MM.1S (cell line): ENCODE data around the gene PRKAG2.

ENCODE experiments used
- DNase-seq: peaks from one replicate; pipeline ENCODE4 v3.0.0-alpha.2; 2015
- H2AFZ ChIP-seq: fragments of 300-600 bp; sonication (generic); 2 replicates; pipeline ENCODE4 v1.6.0; 2016; ENCODE audit warnings: antibody characterized with exemption, low read length
- H3F3A ChIP-seq: fragments of 300-600 bp; sonication (generic); 2 replicates; pipeline ENCODE4 v1.6.1; 2016; ENCODE audit warnings: mild to moderate bottlenecking, antibody characterized with exemption, low read length, moderate library complexity, mixed read lengths; ENCODE audit not compliant: insufficient read depth
- H3K27ac ChIP-seq: fragments of 300-600 bp; sonication (generic); 2 replicates; pipeline ENCODE4 v1.5.1; 2016; ENCODE audit warnings: mild to moderate bottlenecking, low read length
- H3K27me3 ChIP-seq: fragments of 300-600 bp; sonication (generic); replicated peaks from 2 replicates; pipeline ENCODE4 v1.6.0; 2016; ENCODE audit warnings: low read length; ENCODE audit not compliant: insufficient read depth
- H3K36me3 ChIP-seq: fragments of 300-600 bp; sonication (generic); replicated peaks from 2 replicates; pipeline ENCODE4 v1.6.1; 2016; ENCODE audit warnings: mild to moderate bottlenecking, low read length, mixed read lengths; ENCODE audit not compliant: insufficient read depth
- H3K4me1 ChIP-seq: fragments of 300-600 bp; sonication (generic); 2 replicates; pipeline ENCODE4 v1.6.1; 2016; ENCODE audit warnings: low read length, mixed read lengths
- H3K4me2 ChIP-seq: fragments of 300-600 bp; sonication (generic); 2 replicates; pipeline ENCODE4 v1.6.0; 2016; ENCODE audit warnings: low read depth, low read length
- H3K4me3 ChIP-seq: fragments of 300-600 bp; sonication (generic); 2 replicates; pipeline ENCODE4 v1.5.1; 2016; ENCODE audit warnings: low read length, mixed read lengths
- H3K79me2 ChIP-seq: fragments of 300-600 bp; sonication (generic); 2 replicates; pipeline ENCODE4 v1.6.1; 2016; ENCODE audit warnings: mixed run types, low read length, mixed read lengths
- H3K9ac ChIP-seq: fragments of 300-600 bp; sonication (generic); 2 replicates; pipeline ENCODE4 v1.6.1; 2016; ENCODE audit warnings: low read length, mixed read lengths
- H3K9me2 ChIP-seq: fragments of 300-600 bp; sonication (generic); replicated peaks from 2 replicates; pipeline ENCODE4 v1.6.1; 2016; ENCODE audit warnings: mild to moderate bottlenecking, low read length, mixed read lengths; ENCODE audit not compliant: insufficient read depth
- H3K9me3 ChIP-seq: fragments of 300-600 bp; sonication (generic); replicated peaks from 2 replicates; pipeline ENCODE4 v1.6.1; 2016; ENCODE audit warnings: mild to moderate bottlenecking, low read length, mixed read lengths; ENCODE audit not compliant: insufficient read depth
- H4K20me1 ChIP-seq: fragments of 300-600 bp; sonication (generic); 2 replicates; pipeline ENCODE4 v1.6.1; 2016; ENCODE audit warnings: mild to moderate bottlenecking, low read length, moderate library complexity, mixed read lengths; ENCODE audit not compliant: insufficient read depth
- EZH2 ChIP-seq: fragments of 300-600 bp; sonication (generic); optimal IDR thresholded peaks from 2 replicates; pipeline ENCODE3; 2017; ENCODE audit warnings: low read depth, mild to moderate bottlenecking, antibody characterized with exemption, low read length, mixed read lengths
- EZH2phosphoT487 ChIP-seq: fragments of 300-600 bp; sonication (generic); IDR thresholded peaks from 2 replicates; pipeline ENCODE4 v1.6.1; 2018; ENCODE audit warnings: antibody characterized with exemption, low read length
- TF ChIP-seq, protein P1 (sequence below): fragments of 300-600 bp; sonication (generic); IDR thresholded peaks from 2 replicates; pipeline ENCODE4 v1.5.1; 2016; ENCODE audit warnings: antibody characterized with exemption, low read length, mixed read lengths

PRKAG2 gene

DNA sequence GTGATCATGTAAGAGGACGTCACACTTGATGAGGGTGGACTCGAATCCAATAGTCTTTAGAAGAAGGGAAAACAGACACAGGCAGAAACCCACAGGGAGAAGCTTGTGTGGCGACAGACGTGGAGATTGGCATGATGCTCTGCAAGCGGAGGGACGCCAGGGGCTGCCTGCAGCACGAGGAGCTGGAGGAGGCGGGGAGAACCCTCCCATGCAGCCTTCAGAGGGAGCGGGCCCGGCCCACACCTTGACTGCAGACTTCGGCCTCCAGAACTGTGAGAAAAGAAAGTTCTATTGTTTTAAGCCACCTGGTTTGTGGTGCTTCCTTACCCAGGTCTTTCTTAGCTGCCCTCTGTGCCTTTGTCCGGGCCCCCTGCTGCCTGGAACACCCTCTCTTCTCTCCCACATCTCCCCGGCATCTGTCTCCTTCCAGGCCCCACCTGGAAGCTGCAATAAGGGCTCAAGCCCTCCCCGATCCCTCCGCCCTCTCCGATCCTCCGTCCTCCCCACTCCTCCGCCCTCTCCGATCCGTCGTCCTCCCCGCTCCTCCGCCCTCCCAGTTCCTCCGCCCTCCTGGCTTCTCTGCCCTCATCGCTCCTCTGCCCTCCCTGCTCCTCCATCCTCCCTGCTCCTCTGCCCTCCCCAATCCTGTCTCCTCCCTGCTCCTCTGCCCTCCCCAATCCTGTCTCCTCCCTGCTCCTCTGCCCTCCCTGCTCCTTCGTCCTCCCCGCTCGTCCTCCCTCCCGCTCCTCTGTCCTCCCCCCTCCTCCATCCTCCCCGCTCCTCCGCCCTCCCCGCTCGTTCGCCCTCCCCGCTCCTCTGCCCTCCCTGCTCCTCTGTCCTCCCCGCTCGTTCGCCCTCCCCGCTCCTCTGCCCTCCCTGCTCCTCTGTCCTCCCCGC is 17.4 kb upstream of the PRKAG2 start:
- no peak overlapping the region for H2AFZ ChIP-seq
- no peaks in the 10 kb centered on the region for H3K9me3 ChIP-seq
- no peaks in the 10 kb centered on the region for H3K36me3 ChIP-seq
- peaks cover 66% of the 10 kb centered on the region for H3K27me3 ChIP-seq
- no peaks in the 10 kb centered on the region for H3K4me1 ChIP-seq
- H3K27ac ChIP-seq: no peak overlapping the region
- H3K4me2 ChIP-seq: no peak overlapping the region
- TF ChIP-seq EZH2phosphoT487 (no peak), EZH2 (no peak)
- TF ChIP-seq, protein P1, sequence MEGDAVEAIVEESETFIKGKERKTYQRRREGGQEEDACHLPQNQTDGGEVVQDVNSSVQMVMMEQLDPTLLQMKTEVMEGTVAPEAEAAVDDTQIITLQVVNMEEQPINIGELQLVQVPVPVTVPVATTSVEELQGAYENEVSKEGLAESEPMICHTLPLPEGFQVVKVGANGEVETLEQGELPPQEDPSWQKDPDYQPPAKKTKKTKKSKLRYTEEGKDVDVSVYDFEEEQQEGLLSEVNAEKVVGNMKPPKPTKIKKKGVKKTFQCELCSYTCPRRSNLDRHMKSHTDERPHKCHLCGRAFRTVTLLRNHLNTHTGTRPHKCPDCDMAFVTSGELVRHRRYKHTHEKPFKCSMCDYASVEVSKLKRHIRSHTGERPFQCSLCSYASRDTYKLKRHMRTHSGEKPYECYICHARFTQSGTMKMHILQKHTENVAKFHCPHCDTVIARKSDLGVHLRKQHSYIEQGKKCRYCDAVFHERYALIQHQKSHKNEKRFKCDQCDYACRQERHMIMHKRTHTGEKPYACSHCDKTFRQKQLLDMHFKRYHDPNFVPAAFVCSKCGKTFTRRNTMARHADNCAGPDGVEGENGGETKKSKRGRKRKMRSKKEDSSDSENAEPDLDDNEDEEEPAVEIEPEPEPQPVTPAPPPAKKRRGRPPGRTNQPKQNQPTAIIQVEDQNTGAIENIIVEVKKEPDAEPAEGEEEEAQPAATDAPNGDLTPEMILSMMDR: no peak
- H3K9ac ChIP-seq: no peak overlapping the region
- DNase-seq: no peak
- no peaks in the 10 kb centered on the region for H3F3A ChIP-seq
- no peak overlapping the region for H3K4me3 ChIP-seq
- no peaks in the 10 kb centered on the region for H4K20me1 ChIP-seq
- no peaks in the 10 kb centered on the region for H3K79me2 ChIP-seq
- H3K9me2 ChIP-seq: no peaks in the 10 kb centered on the region

DNA sequence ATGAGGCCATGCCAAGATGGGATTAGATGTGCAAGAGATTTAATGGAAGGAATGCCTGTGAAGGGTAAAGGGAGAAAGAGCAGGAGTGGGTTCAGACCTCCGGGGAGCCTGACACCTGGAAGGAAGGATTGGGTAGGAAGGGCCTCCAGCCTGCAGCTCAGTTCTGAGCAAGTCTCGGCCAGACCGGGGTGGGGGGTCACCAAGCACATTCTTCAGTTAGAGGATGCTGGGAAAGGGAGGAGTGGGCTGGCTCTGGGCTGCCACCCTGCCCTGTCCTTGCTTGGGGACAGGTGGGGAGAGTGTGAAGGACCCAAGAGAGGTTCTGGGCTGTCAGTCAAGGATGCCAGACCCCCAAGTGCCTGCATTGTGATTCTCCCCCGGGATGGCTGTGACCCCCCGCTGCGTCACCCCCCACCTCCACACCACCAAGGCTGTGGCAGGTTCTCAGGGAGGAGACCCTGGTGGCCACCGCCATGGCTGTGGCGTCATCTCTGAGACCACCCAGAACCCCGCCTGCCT is 16.5 kb upstream of the PRKAG2 start:
- H3K9me3 ChIP-seq: no peaks in the 10 kb centered on the region
- H3K36me3 ChIP-seq: no peaks in the 10 kb centered on the region
- peaks cover 73% of the 10 kb centered on the region for H3K27me3 ChIP-seq
- no peak overlapping the region for H3K27ac ChIP-seq
- no peak overlapping the region for H3K9ac ChIP-seq
- no peak overlapping the region for H3K4me2 ChIP-seq
- no peak for DNase-seq
- H2AFZ ChIP-seq: no peak overlapping the region
- H4K20me1 ChIP-seq: no peaks in the 10 kb centered on the region
- H3F3A ChIP-seq: no peaks in the 10 kb centered on the region
- no peaks in the 10 kb centered on the region for H3K9me2 ChIP-seq
- H3K4me3 ChIP-seq: no peak overlapping the region
- H3K4me1 ChIP-seq: no peaks in the 10 kb centered on the region
- TF ChIP-seq EZH2 (no peak), EZH2phosphoT487 (no peak)
- TF ChIP-seq, protein P1: no peak
- no peaks in the 10 kb centered on the region for H3K79me2 ChIP-seq

- DNase-seq: no peak
- Histone ChIP-seq H3K9me3 (no peaks in the 10 kb centered on the region), H3K27ac (no peak overlapping the region), H3K27me3 (peaks cover 88% of the 10 kb centered on the region), H3K4me2 (no peak overlapping the region), H3K79me2 (no peaks in the 10 kb centered on the region), H3K4me3 (no peak overlapping the region), H3K9ac (no peak overlapping the region), H2AFZ (no peak overlapping the region), H3F3A (no peaks in the 10 kb centered on the region), H3K36me3 (no peaks in the 10 kb centered on the region), H3K9me2 (no peaks in the 10 kb centered on the region), H3K4me1 (no peaks in the 10 kb centered on the region), H4K20me1 (no peaks in the 10 kb centered on the region)
- TF ChIP-seq EZH2phosphoT487 (no peak), EZH2 (no peak)
- TF ChIP-seq, protein P1: no peak
Observed at GRCh38 chr7:151891753-151892152, 14.8 kb upstream of the PRKAG2 start.
